ENCODE results near the gene PRR13.

DNA sequence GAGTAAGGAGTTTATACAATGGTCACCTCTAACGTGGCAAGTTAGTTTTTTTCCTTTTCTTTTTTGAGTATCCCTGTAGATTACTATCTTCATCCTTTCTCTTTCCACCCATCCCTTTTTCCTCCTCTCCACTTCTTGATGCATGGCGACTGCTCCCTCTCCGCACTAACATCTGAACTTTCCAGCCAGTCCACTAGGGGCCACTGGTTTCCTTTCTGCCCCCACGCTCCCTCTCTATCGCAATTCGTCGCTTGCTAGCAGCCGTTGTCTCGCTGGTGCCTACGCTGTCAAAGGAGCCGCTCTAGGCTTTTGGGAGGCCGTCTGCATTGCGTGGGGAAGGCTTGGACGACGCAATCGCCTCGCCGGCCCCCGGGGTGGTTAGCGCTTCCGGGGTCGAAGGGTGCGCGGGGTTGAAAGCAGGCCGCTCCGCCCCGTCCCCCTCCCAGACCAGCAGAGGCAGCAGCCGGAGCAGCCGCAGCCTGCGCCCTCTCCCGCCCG lies 10.2 kb downstream of the PRR13 start, which contains the start of gene PCBP2:
- TF ChIP-seq, protein P1, sequence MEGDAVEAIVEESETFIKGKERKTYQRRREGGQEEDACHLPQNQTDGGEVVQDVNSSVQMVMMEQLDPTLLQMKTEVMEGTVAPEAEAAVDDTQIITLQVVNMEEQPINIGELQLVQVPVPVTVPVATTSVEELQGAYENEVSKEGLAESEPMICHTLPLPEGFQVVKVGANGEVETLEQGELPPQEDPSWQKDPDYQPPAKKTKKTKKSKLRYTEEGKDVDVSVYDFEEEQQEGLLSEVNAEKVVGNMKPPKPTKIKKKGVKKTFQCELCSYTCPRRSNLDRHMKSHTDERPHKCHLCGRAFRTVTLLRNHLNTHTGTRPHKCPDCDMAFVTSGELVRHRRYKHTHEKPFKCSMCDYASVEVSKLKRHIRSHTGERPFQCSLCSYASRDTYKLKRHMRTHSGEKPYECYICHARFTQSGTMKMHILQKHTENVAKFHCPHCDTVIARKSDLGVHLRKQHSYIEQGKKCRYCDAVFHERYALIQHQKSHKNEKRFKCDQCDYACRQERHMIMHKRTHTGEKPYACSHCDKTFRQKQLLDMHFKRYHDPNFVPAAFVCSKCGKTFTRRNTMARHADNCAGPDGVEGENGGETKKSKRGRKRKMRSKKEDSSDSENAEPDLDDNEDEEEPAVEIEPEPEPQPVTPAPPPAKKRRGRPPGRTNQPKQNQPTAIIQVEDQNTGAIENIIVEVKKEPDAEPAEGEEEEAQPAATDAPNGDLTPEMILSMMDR (IDR thresholded peaks at IDR 0.05; ENCODE audit: poor library complexity) = peak; percentile 85
- no peak for TF ChIP-seq EZH2 (IDR thresholded peaks at IDR 0.05; ENCODE audit: borderline replicate concordance)
